GM12892 (cell line): ENCODE measurements around the gene HDHD3.
A peak's percentile ranks its signal among the peaks of the same experiment; 100 is the strongest.

Experiments
- DNase-seq: peaks from one replicate; pipeline ENCODE4 v3.0.0; 2011; ENCODE audit not compliant: insufficient read length
- FAIRE-seq: peaks from 2 replicates; lab custom pipeline; 2011; peaks lifted over from hg19 to GRCh38; lab: Jason Lieb, UNC
- POLR2A ChIP-seq: IDR thresholded peaks from 2 replicates; pipeline ENCODE4 v1.6.1; 2011; ENCODE audit warnings: low read depth, low read length, control low read depth
- POLR2AphosphoS5 ChIP-seq: IDR thresholded peaks from 2 replicates; pipeline ENCODE4 v1.6.1; 2011; ENCODE audit warnings: low read depth, low read length, control low read depth
- TAF1 ChIP-seq: IDR thresholded peaks from 2 replicates; pipeline ENCODE4 v1.6.1; 2011; ENCODE audit warnings: low read depth, mild to moderate bottlenecking, control low read depth, low read length, borderline replicate concordance

The HDHD3 gene

DNA sequence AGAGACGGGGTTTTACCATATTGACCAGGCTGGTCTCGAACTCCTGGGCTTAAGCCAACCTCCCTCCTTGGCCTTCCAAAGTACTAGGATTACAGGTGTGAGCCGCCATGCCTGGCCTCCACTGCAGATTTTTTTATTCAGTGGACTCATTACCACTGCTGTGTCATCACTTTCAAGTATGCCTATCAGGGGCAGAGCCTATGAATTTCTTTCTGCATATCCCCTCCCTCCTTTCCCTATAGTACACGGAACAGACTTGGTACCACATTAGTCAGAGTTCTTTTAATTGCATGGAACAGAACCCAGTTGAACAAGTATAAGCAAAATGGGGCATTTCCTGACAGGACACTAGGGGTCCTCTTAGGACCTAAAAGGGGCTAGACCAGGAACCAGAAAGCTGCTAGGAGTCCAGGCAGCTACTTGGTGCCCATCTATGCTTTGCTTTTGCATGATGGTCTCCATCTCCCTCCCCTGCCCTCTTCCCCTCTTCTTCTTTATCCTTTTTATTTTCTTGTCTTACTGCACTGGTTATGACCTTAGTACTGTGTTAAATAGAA, 21.7 kb downstream of the HDHD3 start:
- FAIRE-seq = no peak
- TF ChIP-seq POLR2A (no peak), POLR2AphosphoS5 (no peak), TAF1 (no peak)
- no peak for DNase-seq

DNA sequence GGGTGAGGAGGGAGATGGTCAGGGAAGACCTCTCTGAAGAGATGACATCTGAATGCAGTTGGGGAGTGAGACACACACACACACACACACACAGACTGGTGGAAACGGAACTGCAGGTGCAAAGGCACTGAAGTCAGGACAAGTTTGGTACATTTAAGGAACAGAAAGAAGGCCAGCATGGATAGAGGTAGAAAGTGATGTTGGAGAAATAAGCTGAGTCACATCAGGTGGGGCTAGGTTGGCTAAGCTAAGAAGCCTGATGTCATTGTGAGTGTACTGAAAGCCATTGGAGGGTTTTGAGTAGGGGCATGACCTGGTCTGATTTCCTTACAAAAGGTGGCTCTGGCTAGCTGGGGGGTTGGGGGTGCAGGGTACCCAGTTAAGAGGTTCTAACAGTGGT, 24.4 kb downstream of the HDHD3 start:
- DNase-seq (no peak), FAIRE-seq (no peak)
- TF ChIP-seq TAF1 (no peak), POLR2A (no peak)

DNA sequence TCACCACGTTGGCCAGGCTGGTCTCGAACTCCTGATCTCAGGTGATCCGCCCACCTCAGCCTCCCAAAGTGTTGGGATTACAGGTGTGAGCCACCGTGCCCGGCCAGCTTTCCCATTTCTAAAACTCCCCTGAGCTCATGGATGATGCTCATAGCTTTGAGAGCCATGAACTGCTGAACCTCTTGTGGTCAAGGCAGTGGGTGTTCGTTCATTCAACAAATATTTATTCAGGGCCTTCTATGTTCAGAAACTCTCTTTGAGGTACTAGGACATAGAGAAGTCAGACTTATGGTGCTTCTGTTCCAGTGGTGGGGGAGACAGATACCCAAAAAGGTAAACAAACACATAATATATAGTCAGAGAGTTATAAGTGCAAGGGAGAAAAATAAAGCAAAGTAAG, 24.8 kb downstream of the HDHD3 start:
- DNase-seq = no peak
- TF ChIP-seq POLR2AphosphoS5 (no peak), TAF1 (no peak), POLR2A (no peak)
- no peak for FAIRE-seq

DNA sequence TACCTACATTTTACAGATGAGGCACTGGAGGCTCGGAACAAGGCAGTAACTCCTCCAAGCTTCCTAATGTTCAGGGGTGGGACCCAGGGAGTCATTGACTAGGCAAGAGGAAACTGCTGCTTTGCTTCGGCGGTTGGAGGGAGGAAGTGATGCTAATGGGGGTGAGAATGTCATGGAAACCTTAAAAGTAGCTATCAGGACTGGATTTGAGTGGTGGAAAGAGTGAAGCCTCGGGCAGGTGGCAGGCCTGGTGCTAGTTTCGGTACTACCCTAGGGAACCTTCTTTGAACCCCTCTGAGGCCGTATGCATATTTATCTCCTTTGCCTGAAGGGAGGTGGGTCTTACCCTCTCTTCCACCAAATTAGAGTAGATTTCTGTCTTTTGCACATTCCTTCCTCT, 25.8 kb downstream of the HDHD3 start:
- no peak for TF ChIP-seq TAF1
- no peak for TF ChIP-seq POLR2A
- no peak for TF ChIP-seq POLR2AphosphoS5
- DNase-seq = no peak
- peak; percentile 75 for FAIRE-seq

DNA sequence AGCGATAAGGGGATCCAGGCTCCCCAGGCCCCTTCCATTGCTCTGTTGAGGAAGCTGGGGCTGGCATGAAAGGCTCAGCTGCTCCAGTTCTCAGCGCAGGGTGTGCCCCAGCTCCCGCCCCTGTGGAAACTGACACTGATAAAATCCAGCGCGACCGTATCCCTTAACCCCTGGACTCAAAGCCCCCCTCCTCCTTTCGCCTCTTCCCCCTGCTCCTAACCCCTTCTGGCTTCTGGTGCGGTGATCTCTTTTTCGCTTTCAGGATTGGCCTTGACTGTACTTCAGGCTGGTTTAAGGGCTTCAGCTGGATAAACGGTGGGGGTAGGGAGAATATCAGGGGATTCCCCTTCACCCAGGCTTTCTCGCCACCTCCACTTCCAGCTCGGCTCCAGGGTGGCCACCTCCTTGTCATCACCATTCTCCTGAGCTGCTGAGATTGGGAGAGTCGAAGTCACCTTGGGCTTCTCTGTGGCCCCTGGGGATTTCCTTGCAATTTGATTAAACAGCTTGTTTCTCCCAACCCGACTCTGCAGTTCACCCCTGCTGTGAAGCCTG, 26.6 kb downstream of the HDHD3 start:
- FAIRE-seq (no peak), DNase-seq (no peak)
- TF ChIP-seq TAF1 = no peak

DNA sequence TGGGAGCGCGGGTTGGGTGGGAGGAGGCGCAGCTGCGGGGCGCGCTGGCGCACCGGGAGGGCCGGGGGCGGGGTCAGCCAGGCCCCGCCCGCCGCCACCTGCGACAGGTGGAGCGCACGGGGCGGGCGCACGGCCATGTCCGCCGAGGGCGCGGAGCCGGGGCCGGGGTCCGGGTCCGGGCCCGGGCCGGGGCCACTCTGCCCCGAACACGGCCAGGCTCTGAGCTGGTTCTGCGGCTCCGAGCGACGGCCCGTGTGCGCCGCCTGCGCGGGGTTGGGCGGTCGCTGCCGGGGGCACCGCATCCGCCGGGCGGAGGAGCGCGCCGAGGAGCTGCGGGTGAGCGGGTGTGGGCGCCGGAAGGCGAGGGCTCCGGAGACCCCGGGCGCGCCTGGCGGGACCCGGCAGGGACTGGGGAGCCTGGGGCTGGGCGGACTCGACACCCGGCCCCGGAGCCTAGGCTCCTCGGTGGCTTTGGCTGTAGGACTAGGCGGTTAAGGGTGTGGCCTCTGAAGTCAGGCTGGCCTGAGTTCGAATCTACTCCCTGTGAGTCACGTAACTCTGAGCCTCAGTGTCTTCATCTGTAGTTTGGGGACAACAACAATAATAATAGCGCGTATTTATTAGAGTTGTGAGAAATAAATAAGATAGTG, 27.2 kb downstream of the HDHD3 start, which contains the start of gene BSPRY:
TSS of gene BSPRY (plus strand) at position 97 of the 650 bp plus-strand sequence. CDS start at position 136, 39 bp downstream.
- FAIRE-seq (no peak), DNase-seq (peak; percentile 46)
- TF ChIP-seq POLR2A = no peak
- no peak for TF ChIP-seq TAF1
- no peak for TF ChIP-seq POLR2AphosphoS5

DNA sequence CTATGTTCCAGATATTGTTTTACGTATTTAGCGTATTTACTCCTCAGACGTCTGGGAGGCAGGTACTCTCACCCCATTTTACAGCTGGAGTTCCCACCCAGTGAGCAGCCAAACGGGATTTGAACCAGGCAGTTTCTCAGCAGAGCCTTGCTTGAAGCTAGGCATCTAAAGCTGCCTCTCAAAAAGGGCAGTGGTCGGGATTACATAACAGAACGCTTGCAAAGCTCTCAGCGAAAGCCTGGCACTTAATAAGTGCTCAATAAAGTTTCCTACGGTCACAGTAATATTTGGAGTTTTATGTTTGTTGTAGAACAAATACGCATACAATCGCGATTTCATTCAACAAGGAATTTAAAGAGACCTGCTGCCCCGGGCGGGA, 27.7 kb downstream of the HDHD3 start:
- TF ChIP-seq TAF1 = no peak
- TF ChIP-seq POLR2AphosphoS5 = no peak
- no peak for TF ChIP-seq POLR2A
- FAIRE-seq (no peak), DNase-seq (no peak)

DNA sequence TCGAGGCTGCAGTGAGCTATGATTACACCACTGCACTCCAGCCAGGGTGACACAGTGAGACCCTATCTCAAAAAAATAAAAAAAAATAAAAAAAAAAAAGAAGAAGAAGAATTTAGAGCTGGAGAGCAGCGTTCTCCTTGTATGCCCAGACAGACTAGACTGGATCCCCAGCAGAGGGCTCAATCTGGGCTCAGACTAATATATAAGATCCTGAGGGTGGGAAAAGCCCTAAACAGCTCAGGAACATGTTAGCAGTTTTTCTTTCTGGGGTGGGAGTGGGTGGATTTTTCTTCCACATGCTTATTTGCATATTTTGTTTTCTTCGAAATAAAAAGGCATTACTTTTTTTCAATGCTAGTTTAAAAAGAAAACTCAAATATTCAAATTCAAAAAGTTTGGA, 28.3 kb downstream of the HDHD3 start:
- FAIRE-seq (no peak), DNase-seq (no peak)
- no peak for TF ChIP-seq TAF1
- no peak for TF ChIP-seq POLR2A
- TF ChIP-seq POLR2AphosphoS5 = no peak

DNA sequence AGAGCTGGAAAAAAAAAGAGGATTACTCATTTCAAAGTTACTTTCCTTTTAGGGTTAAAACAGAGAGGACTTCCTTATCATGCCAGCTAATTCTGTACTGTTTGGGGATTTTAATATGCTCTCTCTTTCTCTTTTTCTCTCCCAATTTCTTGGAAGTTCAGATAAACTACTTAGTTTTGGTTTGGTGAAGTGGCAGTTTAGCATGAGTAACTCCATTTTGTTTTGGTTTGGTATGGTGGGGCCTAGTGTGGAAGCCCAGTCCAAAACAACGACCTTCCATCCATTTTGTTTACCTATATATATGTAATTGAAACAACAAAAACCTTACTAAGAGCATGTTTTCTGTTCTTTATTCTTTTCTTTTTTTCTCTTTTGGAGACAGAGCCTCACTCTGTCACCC, 31.1 kb downstream of the HDHD3 start:
- no peak for TF ChIP-seq TAF1
- no peak for TF ChIP-seq POLR2AphosphoS5
- TF ChIP-seq POLR2A = no peak
- FAIRE-seq (no peak), DNase-seq (no peak)

DNA sequence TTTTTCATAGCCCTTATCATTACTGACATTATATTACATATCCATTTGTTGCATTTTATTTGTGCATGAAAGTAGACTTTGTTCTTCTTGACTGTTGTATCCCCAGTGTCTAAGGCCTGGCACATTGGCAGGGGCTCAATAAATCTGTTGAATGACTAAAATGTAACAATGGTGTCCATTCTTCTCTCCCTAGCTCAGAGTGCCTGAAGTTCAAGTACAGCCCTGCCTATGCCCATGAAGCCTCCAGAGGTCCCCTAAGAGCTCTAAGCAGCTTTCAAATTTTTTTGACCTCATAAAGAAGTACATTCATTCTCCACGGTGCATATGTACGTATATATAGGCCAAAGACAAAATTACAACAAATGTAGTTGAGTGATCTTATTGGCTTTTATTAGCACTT, 31.6 kb downstream of the HDHD3 start:
- TF ChIP-seq TAF1 = no peak
- TF ChIP-seq POLR2A = no peak
- no peak for TF ChIP-seq POLR2AphosphoS5
- FAIRE-seq (no peak), DNase-seq (no peak)

DNA sequence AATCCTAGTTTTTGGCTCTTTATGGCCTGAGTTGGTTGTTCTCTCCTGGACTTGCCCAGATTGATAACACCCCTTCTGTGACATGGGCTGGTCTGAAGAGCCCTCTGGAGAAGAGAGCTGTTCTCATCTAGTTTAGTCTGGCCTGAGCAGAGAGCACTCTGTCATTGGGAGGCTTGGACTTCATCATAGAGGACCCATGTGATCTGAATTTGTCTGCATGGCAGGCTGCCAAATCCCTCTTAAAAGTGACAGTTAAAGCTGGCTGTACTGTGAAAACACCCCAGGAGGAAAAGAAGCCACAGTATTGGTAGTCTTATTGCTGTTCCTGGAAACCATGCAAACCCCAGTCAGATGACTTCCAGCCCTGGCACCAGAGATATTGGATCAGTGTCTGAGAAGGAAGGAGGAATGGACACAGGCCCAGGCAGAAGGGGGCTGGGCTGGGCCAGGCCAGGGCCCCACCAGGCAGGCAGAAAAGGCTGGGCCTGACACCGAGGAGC, 33.0 kb downstream of the HDHD3 start:
- no peak for TF ChIP-seq TAF1
- no peak for TF ChIP-seq POLR2AphosphoS5
- TF ChIP-seq POLR2A = no peak
- DNase-seq (no peak), FAIRE-seq (no peak)

DNA sequence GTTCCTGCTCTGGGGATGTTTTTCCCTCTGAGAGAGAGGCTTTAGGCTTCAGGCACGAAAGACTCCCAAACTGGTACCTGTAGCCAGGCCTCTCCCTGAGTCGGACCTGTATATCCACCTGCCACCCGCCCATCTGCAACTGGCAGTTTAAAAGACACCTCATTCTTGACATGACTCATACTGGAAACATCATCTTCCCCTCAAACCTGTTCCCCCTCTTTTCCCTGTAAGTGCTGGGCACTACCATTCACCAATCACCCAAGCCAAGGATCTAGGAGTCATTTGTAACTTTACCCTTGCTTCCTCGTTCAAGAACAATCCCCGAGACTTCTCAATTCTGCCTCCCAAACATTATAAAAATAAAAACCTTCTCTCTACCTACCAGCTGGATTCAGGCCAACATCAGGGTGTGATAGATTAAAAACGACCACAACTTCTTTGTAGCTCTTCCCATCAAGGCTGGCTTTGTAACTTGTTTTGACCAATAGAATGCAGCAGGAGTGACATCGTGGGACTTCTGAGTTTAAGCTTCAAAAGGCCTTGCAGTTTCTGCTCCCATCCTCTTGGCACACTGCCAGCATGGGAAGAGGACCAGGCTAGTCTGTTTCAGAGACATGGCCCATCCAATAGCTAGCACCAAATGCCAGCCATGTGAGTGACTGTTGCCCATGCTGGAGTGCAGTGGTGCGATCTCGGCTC, 34.9 kb downstream of the HDHD3 start:
- no peak for DNase-seq
- FAIRE-seq = no peak
- TF ChIP-seq POLR2AphosphoS5 = no peak
- TF ChIP-seq TAF1 = no peak
